ENCODE results near the gene MEGF11. TPM values are rescaled to one million over a fixed set of nuclear protein-coding genes. Genes with fewer than 3 reads are reported as not detected.

Gene MEGF11
- total RNA-seq, 1 experiment from 2014 or later: 2.3 TPM

- ATAC-seq (no peak), DNase-seq (ENCODE audit: low read depth, low spot score) (no peak)
- H3K9ac ChIP-seq (ENCODE audit: low read length): no peak overlapping the region
- H3K27me3 ChIP-seq (ENCODE audit: insufficient read depth, low read length): no peaks in the 10 kb centered on the region
- POLR2A ChIA-PET: no interaction called here
- H3K27ac ChIP-seq (ENCODE audit: low read depth, low read length): no peak overlapping the region
- TF ChIP-seq MAX (IDR thresholded peaks at IDR 0.05) (no peak), ZFX (IDR thresholded peaks at IDR 0.05) (no peak)
- BruUV-seq (replicated peaks): no TSS peak
- peaks cover 10 to 14% of the 10 kb centered on the region in 2 experiments; a peak in 3 of 4 replicates for H3K4me1 ChIP-seq (ENCODE audit: control insufficient read depth in 1 of 2, insufficient read depth in 2 of 2, low read length in 2 of 2)
- no peak overlapping the region for H2AFZ ChIP-seq (ENCODE audit: low read depth, low read length, poor library complexity, severe bottlenecking)
- H3K9me3 ChIP-seq (ENCODE audit: control insufficient read depth in 1 of 2, insufficient read depth in 1 of 2, low read depth in 1 of 2, low read length in 2 of 2): no peaks in the 10 kb centered on the region; a peak in 1 of 4 replicates
- RAD21 ChIA-PET (ENCODE audit: low non-redundant PET in 1 of 2, low total read pairs in 2 of 2, uncharacterized antibody in 2 of 2, unreplicated experiment in 2 of 2): no interaction called here
- no peaks in the 10 kb centered on the region for H3K79me2 ChIP-seq (ENCODE audit: insufficient read depth, low read length)
- no peaks in the 10 kb centered on the region for H3K36me3 ChIP-seq (ENCODE audit: control insufficient read depth in 1 of 2, insufficient read depth in 2 of 2, low read length in 2 of 2)
- H3K4me2 ChIP-seq (ENCODE audit: low read length): no peak overlapping the region
- no peaks in the 10 kb centered on the region for H4K20me1 ChIP-seq (ENCODE audit: insufficient read depth)
- intact Hi-C loops (cut with micrococcal nuclease): no loop called here
- CTCF ChIA-PET: no interaction called here
- no peaks in the 10 kb centered on the region for H3K9me2 ChIP-seq (ENCODE audit: insufficient read depth)
- H3K4me3 ChIP-seq (replicated peaks in 1 of 2; ENCODE audit: low read depth in 1 of 2, low read length in 2 of 2): no peak overlapping the region
Observed at GRCh38 chr15:66036859-66037258, 216.7 kb downstream of the MEGF11 start.

- no peak overlapping the region for H3K4me2 ChIP-seq (ENCODE audit: low read length)
- no peak overlapping the region for H3K27ac ChIP-seq (ENCODE audit: low read depth, low read length)
- H3K9me3 ChIP-seq (ENCODE audit: control insufficient read depth in 1 of 2, insufficient read depth in 1 of 2, low read depth in 1 of 2, low read length in 2 of 2): no peaks in the 10 kb centered on the region; a peak in 1 of 4 replicates
- DNase-seq (ENCODE audit: low read depth, low spot score): no peak
- intact Hi-C loops (cut with micrococcal nuclease): no loop called here
- H3K4me1 ChIP-seq (ENCODE audit: control insufficient read depth in 1 of 2, insufficient read depth in 2 of 2, low read length in 2 of 2): peaks cover 10 to 14% of the 10 kb centered on the region in 2 experiments; a peak in 3 of 4 replicates
- no TSS peak for BruUV-seq (replicated peaks)
- TF ChIP-seq SIN3A (IDR thresholded peaks at IDR 0.05; ENCODE audit: low read depth): no peak
- no peak for TF ChIP-seq POLR2AphosphoS5 (IDR thresholded peaks at IDR 0.05; ENCODE audit: low read depth, low read length)
- no peak for TF ChIP-seq CBX3 (IDR thresholded peaks at IDR 0.05; ENCODE audit: low read depth)
- no peak for TF ChIP-seq EZH2phosphoT487 (IDR thresholded peaks at IDR 0.05; ENCODE audit: borderline replicate concordance)
- no peak for TF ChIP-seq REST (IDR thresholded peaks at IDR 0.05; ENCODE audit: low read depth)
- TF ChIP-seq EZH2 (IDR thresholded peaks at IDR 0.05): no peak
- no peak for TF ChIP-seq EGR1 (IDR thresholded peaks at IDR 0.05; ENCODE audit: low read depth)
- no peaks in the 10 kb centered on the region for H3K79me2 ChIP-seq (ENCODE audit: insufficient read depth, low read length)
- H3K9ac ChIP-seq (ENCODE audit: low read length): no peak overlapping the region
- H3K9me2 ChIP-seq (ENCODE audit: insufficient read depth): no peaks in the 10 kb centered on the region
- no peaks in the 10 kb centered on the region for H4K20me1 ChIP-seq (ENCODE audit: insufficient read depth)
- H2AFZ ChIP-seq (ENCODE audit: low read depth, low read length, poor library complexity, severe bottlenecking): no peak overlapping the region
- CTCF ChIA-PET: no interaction called here
- RAD21 ChIA-PET (ENCODE audit: low non-redundant PET in 1 of 2, low total read pairs in 2 of 2, uncharacterized antibody in 2 of 2, unreplicated experiment in 2 of 2): no interaction called here
- ATAC-seq: no peak
- H3K36me3 ChIP-seq (ENCODE audit: control insufficient read depth in 1 of 2, insufficient read depth in 2 of 2, low read length in 2 of 2): no peaks in the 10 kb centered on the region
- no peaks in the 10 kb centered on the region for H3K27me3 ChIP-seq (ENCODE audit: insufficient read depth, low read length)
- POLR2A ChIA-PET: no interaction called here
- H3K4me3 ChIP-seq (replicated peaks in 1 of 2; ENCODE audit: low read depth in 1 of 2, low read length in 2 of 2): no peak overlapping the region
Observed at GRCh38 chr15:66035901-66036300, 217.6 kb downstream of the MEGF11 start.
